ENCODE measurements around the gene TOMM7.

TOMM7 gene

GRCh38 chr7:22859641-22860290, 37.1 kb upstream of the TOMM7 start:
- peak overlapping the region; percentile 61 to 84 for H3K27ac ChIP-seq

GRCh38 chr7:22858640-22859561, 36.3 kb upstream of the TOMM7 start:
- peak overlapping the region; percentile 61 to 84 for H3K27ac ChIP-seq
- no peak for DNase-seq (ENCODE audit: low spot score)
- no peak for TF ChIP-seq CTCF (IDR thresholded peaks at IDR 0.05)
- H3K4me3 ChIP-seq, result peak overlapping the region; percentile 1

More at GRCh38 chr7:22859641-22860290, 37.1 kb upstream of the TOMM7 start:
- no peak for DNase-seq (ENCODE audit: low spot score)
- no peak overlapping the region for H3K4me3 ChIP-seq
- no peak for TF ChIP-seq CTCF (IDR thresholded peaks at IDR 0.05)

- no peak for DNase-seq (ENCODE audit: low spot score)
- Histone ChIP-seq H3K27ac (peak overlapping the region in 1 of 2 donors; percentile 84), H3K4me3 (peak overlapping the region; percentile 1)
- TF ChIP-seq CTCF (IDR thresholded peaks at IDR 0.05), result no peak
Measured at GRCh38 chr7:22858274-22858639, 35.6 kb upstream of the TOMM7 start.

GRCh38 chr7:22856416-22856815, 33.8 kb upstream of the TOMM7 start:
- H3K4me3 ChIP-seq, result peak overlapping the region; percentile 80
- DNase-seq (ENCODE audit: low spot score), result no peak
- no peak for TF ChIP-seq CTCF (IDR thresholded peaks at IDR 0.05)
- peak overlapping the region; percentile 96 to 97 for H3K27ac ChIP-seq

- peak overlapping the region; percentile 96 to 97 for H3K27ac ChIP-seq
- DNase-seq (ENCODE audit: low spot score), result no peak
- no peak for TF ChIP-seq CTCF (IDR thresholded peaks at IDR 0.05)
- peak overlapping the region; percentile 80 for H3K4me3 ChIP-seq
Measured at GRCh38 chr7:22855049-22855392, 32.4 kb upstream of the TOMM7 start.

GRCh38 chr7:22854158-22855048, 31.8 kb upstream of the TOMM7 start:
- DNase-seq (ENCODE audit: low spot score), result peak; percentile 97
- Histone ChIP-seq H3K27ac (peak overlapping the region; percentile 96 to 97), H3K4me3 (peak overlapping the region; percentile 80)
- peak; percentile 66 for TF ChIP-seq CTCF (IDR thresholded peaks at IDR 0.05)
